ENCODE data around the gene ENOX2.
A peak's percentile ranks its signal among the peaks of the same experiment; 100 is the strongest.

Gene ENOX2

GRCh38 chrX:130786030-130786429 lies 117.0 kb downstream of the ENOX2 start:
- DNase-seq (ENCODE audit: low read depth), result no peak
- Histone ChIP-seq H3K9me3 (ENCODE audit: control insufficient read depth, low read length) (no peaks in the 10 kb centered on the region), H3K4me1 (ENCODE audit: control insufficient read depth, insufficient read depth, low read length) (no peaks in the 10 kb centered on the region), H3K4me3 (ENCODE audit: low read length) (no peak overlapping the region), H3K9ac (ENCODE audit: low read length) (no peak overlapping the region), H3K27me3 (replicated peaks; ENCODE audit: control insufficient read depth, insufficient read depth, low read length) (no peaks in the 10 kb centered on the region), H3K36me3 (ENCODE audit: control insufficient read depth, insufficient read depth, low read length, severe bottlenecking) (no peaks in the 10 kb centered on the region)

GRCh38 chrX:130778773-130779172 lies 124.2 kb downstream of the ENOX2 start:
- DNase-seq (ENCODE audit: low read depth), result no peak
- Histone ChIP-seq H3K4me3 (ENCODE audit: low read length) (no peak overlapping the region), H3K9me3 (ENCODE audit: control insufficient read depth, low read length) (no peaks in the 10 kb centered on the region), H3K4me1 (ENCODE audit: control insufficient read depth, insufficient read depth, low read length) (no peaks in the 10 kb centered on the region), H3K27me3 (replicated peaks; ENCODE audit: control insufficient read depth, insufficient read depth, low read length) (no peaks in the 10 kb centered on the region), H3K9ac (ENCODE audit: low read length) (no peak overlapping the region), H3K36me3 (ENCODE audit: control insufficient read depth, insufficient read depth, low read length, severe bottlenecking) (no peaks in the 10 kb centered on the region)

DNA sequence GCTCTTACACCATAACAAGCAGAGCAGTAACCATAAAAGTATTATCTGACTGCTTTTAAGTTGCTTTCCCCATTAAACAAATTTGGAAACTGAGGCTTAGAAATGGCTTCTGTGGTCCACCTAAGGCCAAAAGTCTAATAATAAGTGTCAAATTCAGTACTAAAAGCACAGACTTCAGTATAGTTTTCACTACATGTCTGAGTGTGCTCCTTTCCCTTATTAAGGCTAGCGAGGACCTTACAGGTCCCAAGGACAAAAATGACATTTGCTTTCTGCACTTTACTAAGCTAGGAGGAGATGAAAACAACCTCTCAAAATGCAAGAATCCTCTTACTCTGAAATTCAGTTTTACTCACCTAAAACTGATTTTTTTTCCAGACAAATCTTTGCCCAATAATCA lies 127.2 kb downstream of the ENOX2 start:
- H3K27me3 ChIP-seq (replicated peaks; ENCODE audit: control insufficient read depth, insufficient read depth, low read length), result no peaks in the 10 kb centered on the region
- H3K4me3 ChIP-seq (ENCODE audit: low read length), result no peak overlapping the region
- no peak overlapping the region for H3K9ac ChIP-seq (ENCODE audit: low read length)
- H3K36me3 ChIP-seq (ENCODE audit: control insufficient read depth, insufficient read depth, low read length, severe bottlenecking), result no peaks in the 10 kb centered on the region
- no peaks in the 10 kb centered on the region for H3K9me3 ChIP-seq (ENCODE audit: control insufficient read depth, low read length)
- no peak for DNase-seq (ENCODE audit: low read depth)
- peaks cover 21% of the 10 kb centered on the region for H3K4me1 ChIP-seq (ENCODE audit: control insufficient read depth, insufficient read depth, low read length)

- Histone ChIP-seq H3K27me3 (replicated peaks; ENCODE audit: control insufficient read depth, insufficient read depth, low read length) (peaks cover 7% of the 10 kb centered on the region), H3K4me1 (ENCODE audit: control insufficient read depth, insufficient read depth, low read length) (peaks cover 25% of the 10 kb centered on the region), H3K36me3 (ENCODE audit: control insufficient read depth, insufficient read depth, low read length, severe bottlenecking) (no peaks in the 10 kb centered on the region), H3K4me3 (ENCODE audit: low read length) (no peak overlapping the region), H3K9me3 (ENCODE audit: control insufficient read depth, low read length) (no peaks in the 10 kb centered on the region), H3K9ac (ENCODE audit: low read length) (no peak overlapping the region)
- DNase-seq (ENCODE audit: low read depth), result no peak
Measured at GRCh38 chrX:130772776-130773143, 130.2 kb downstream of the ENOX2 start.

- DNase-seq (ENCODE audit: low read depth), result peak; percentile 44
- Histone ChIP-seq H3K9me3 (ENCODE audit: control insufficient read depth, low read length) (no peaks in the 10 kb centered on the region), H3K9ac (ENCODE audit: low read length) (no peak overlapping the region), H3K27me3 (replicated peaks; ENCODE audit: control insufficient read depth, insufficient read depth, low read length) (peaks cover 10% of the 10 kb centered on the region), H3K4me3 (ENCODE audit: low read length) (no peak overlapping the region), H3K36me3 (ENCODE audit: control insufficient read depth, insufficient read depth, low read length, severe bottlenecking) (no peaks in the 10 kb centered on the region), H3K4me1 (ENCODE audit: control insufficient read depth, insufficient read depth, low read length) (peaks cover 25% of the 10 kb centered on the region)
Measured at GRCh38 chrX:130772105-130772775, 130.8 kb downstream of the ENOX2 start.

GRCh38 chrX:130771648-130772047 lies 131.4 kb downstream of the ENOX2 start:
- Histone ChIP-seq H3K27me3 (replicated peaks; ENCODE audit: control insufficient read depth, insufficient read depth, low read length) (peaks cover 10% of the 10 kb centered on the region), H3K4me1 (ENCODE audit: control insufficient read depth, insufficient read depth, low read length) (peaks cover 25% of the 10 kb centered on the region)
- DNase-seq (ENCODE audit: low read depth), result no peak

DNA sequence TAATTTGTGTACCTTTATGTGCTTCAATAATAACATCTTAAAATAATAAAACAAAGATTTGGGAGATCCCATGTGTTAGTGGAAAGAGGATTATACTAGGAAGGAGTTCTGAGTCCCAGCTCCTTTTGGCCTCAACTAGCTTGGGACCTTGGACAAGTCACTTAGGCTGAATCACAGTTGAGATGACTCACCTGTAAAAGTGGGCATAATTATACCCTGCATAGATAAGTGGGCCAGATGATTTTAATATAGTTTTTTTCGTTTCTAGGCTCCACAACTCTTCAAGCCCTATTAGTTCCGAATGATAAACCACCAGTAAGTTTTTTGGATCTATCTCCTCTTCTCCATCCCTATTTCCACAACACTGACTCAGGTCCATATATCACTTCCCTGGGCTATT lies 131.8 kb downstream of the ENOX2 start:
- no peak overlapping the region for H3K9ac ChIP-seq (ENCODE audit: low read length)
- no peak for DNase-seq (ENCODE audit: low read depth)
- no peak overlapping the region for H3K4me3 ChIP-seq (ENCODE audit: low read length)
- H3K36me3 ChIP-seq (ENCODE audit: control insufficient read depth, insufficient read depth, low read length, severe bottlenecking), result no peaks in the 10 kb centered on the region
- no peaks in the 10 kb centered on the region for H3K9me3 ChIP-seq (ENCODE audit: control insufficient read depth, low read length)
- H3K4me1 ChIP-seq (ENCODE audit: control insufficient read depth, insufficient read depth, low read length), result peaks cover 25% of the 10 kb centered on the region
- H3K27me3 ChIP-seq (replicated peaks; ENCODE audit: control insufficient read depth, insufficient read depth, low read length), result peaks cover 10% of the 10 kb centered on the region

More at GRCh38 chrX:130771648-130772047, 131.4 kb downstream of the ENOX2 start:
- Histone ChIP-seq H3K36me3 (ENCODE audit: control insufficient read depth, insufficient read depth, low read length, severe bottlenecking) (no peaks in the 10 kb centered on the region), H3K4me3 (ENCODE audit: low read length) (no peak overlapping the region), H3K9ac (ENCODE audit: low read length) (no peak overlapping the region), H3K9me3 (ENCODE audit: control insufficient read depth, low read length) (no peaks in the 10 kb centered on the region)

DNA sequence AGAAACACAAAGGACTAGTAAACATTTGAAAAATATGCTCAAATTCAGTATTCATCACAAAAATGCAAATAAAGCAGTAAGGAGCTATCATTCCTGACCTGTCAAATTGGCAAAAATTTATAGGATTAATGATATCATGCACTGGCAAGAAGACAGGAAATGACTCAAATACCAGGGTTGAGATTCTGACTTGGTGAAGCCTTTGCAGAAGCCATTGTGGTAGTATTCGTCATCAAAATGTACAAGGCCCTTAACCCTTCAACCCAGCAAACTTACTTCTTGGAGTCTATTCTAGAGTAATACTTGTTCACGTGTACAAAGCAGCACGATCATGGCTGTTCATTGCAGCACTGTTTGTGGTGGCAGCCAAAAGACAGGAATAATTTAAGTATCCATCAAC lies 132.4 kb downstream of the ENOX2 start:
- H3K36me3 ChIP-seq (ENCODE audit: control insufficient read depth, insufficient read depth, low read length, severe bottlenecking), result no peaks in the 10 kb centered on the region
- no peaks in the 10 kb centered on the region for H3K9me3 ChIP-seq (ENCODE audit: control insufficient read depth, low read length)
- H3K4me3 ChIP-seq (ENCODE audit: low read length), result no peak overlapping the region
- peak; percentile 44 for DNase-seq (ENCODE audit: low read depth)
- no peak overlapping the region for H3K9ac ChIP-seq (ENCODE audit: low read length)
- H3K4me1 ChIP-seq (ENCODE audit: control insufficient read depth, insufficient read depth, low read length), result peaks cover 25% of the 10 kb centered on the region
- H3K27me3 ChIP-seq (replicated peaks; ENCODE audit: control insufficient read depth, insufficient read depth, low read length), result peaks cover 10% of the 10 kb centered on the region

GRCh38 chrX:130769835-130770234 lies 133.2 kb downstream of the ENOX2 start:
- DNase-seq (ENCODE audit: low read depth), result no peak

GRCh38 chrX:130758072-130758471 lies 144.9 kb downstream of the ENOX2 start:
- Histone ChIP-seq H3K9me3 (ENCODE audit: control insufficient read depth, low read length) (no peaks in the 10 kb centered on the region), H3K4me3 (ENCODE audit: low read length) (no peak overlapping the region), H3K36me3 (ENCODE audit: control insufficient read depth, insufficient read depth, low read length, severe bottlenecking) (no peaks in the 10 kb centered on the region), H3K27me3 (replicated peaks; ENCODE audit: control insufficient read depth, insufficient read depth, low read length) (peaks cover 3% of the 10 kb centered on the region), H3K9ac (ENCODE audit: low read length) (no peak overlapping the region), H3K4me1 (ENCODE audit: control insufficient read depth, insufficient read depth, low read length) (no peaks in the 10 kb centered on the region)
- no peak for DNase-seq (ENCODE audit: low read depth)

More at GRCh38 chrX:130769835-130770234, 133.2 kb downstream of the ENOX2 start:
- Histone ChIP-seq H3K27me3 (replicated peaks; ENCODE audit: control insufficient read depth, insufficient read depth, low read length) (peaks cover 10% of the 10 kb centered on the region), H3K36me3 (ENCODE audit: control insufficient read depth, insufficient read depth, low read length, severe bottlenecking) (no peaks in the 10 kb centered on the region), H3K9ac (ENCODE audit: low read length) (no peak overlapping the region), H3K4me1 (ENCODE audit: control insufficient read depth, insufficient read depth, low read length) (peaks cover 25% of the 10 kb centered on the region), H3K9me3 (ENCODE audit: control insufficient read depth, low read length) (no peaks in the 10 kb centered on the region), H3K4me3 (ENCODE audit: low read length) (no peak overlapping the region)

DNA sequence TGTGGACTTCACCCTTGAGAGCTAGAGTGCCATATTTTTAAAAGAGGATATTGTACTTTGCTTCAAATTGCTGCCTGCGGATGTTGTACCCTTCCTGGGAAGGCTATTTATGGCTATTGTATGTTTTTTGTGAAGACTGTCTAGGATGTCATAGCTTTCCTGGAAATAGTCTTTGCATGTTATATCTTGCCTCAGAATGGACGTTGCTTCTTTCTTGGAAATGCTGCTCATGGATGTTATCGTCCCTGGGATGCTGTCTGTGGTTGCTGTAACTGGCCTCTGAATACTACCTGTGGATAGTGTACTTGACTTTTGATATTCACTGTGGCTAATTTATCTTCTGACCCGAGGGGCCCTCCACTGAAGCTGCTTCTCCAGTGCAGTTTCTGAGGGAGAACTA lies 146.8 kb downstream of the ENOX2 start:
- no peak for DNase-seq (ENCODE audit: low read depth)
- Histone ChIP-seq H3K9me3 (ENCODE audit: control insufficient read depth, low read length) (no peaks in the 10 kb centered on the region), H3K36me3 (ENCODE audit: control insufficient read depth, insufficient read depth, low read length, severe bottlenecking) (no peaks in the 10 kb centered on the region), H3K27me3 (replicated peaks; ENCODE audit: control insufficient read depth, insufficient read depth, low read length) (peaks cover 6% of the 10 kb centered on the region), H3K9ac (ENCODE audit: low read length) (no peak overlapping the region), H3K4me1 (ENCODE audit: control insufficient read depth, insufficient read depth, low read length) (no peaks in the 10 kb centered on the region), H3K4me3 (ENCODE audit: low read length) (no peak overlapping the region)

- H3K4me1 ChIP-seq (ENCODE audit: control insufficient read depth, insufficient read depth, low read length), result no peaks in the 10 kb centered on the region
- no peaks in the 10 kb centered on the region for H3K36me3 ChIP-seq (ENCODE audit: control insufficient read depth, insufficient read depth, low read length, severe bottlenecking)
- DNase-seq (ENCODE audit: low read depth), result no peak
- H3K9ac ChIP-seq (ENCODE audit: low read length), result no peak overlapping the region
- no peak overlapping the region for H3K4me3 ChIP-seq (ENCODE audit: low read length)
- H3K9me3 ChIP-seq (ENCODE audit: control insufficient read depth, low read length), result no peaks in the 10 kb centered on the region
- peaks cover 6% of the 10 kb centered on the region for H3K27me3 ChIP-seq (replicated peaks; ENCODE audit: control insufficient read depth, insufficient read depth, low read length)
Measured at GRCh38 chrX:130754353-130754752, 148.7 kb downstream of the ENOX2 start.

Measured in adipocyte (in vitro differentiated cells).